ENCODE results near the gene PDZD7.

GRCh38 chr10:101052285-101052684, 21.4 kb upstream of the PDZD7 start:
- no peak for TF ChIP-seq CTCF (IDR thresholded peaks at IDR 0.05)
- no peak for TF ChIP-seq EP300 (IDR thresholded peaks at IDR 0.05)
- no peak for TF ChIP-seq POLR2A (IDR thresholded peaks at IDR 0.05)

Measured in ovary (tissue), 3 donors.